SK-N-MC (cell line): ENCODE measurements around the gene C2orf49.

Source experiments
- EZH2 ChIP-seq: fragments of 200-600 bp; sonication (generic); IDR thresholded peaks from one replicate; pipeline ENCODE4 v1.6.1; 2017; ENCODE audit warnings: antibody characterized with exemption
- FOXP2 ChIP-seq: optimal IDR thresholded peaks from 2 replicates; pipeline ENCODE3; 2011; ENCODE audit warnings: mild to moderate bottlenecking, moderate library complexity; ENCODE audit not compliant: insufficient read depth; ENCODE audit errors: extremely low read length, control extremely low read depth
- POLR2AphosphoS5 ChIP-seq: IDR thresholded peaks from 2 replicates; pipeline ENCODE4 v1.6.1; 2012; ENCODE audit warnings: mild to moderate bottlenecking, low read depth, low read length, borderline replicate concordance

GRCh38 chr2:105383432-105384166 is 46.3 kb downstream of the C2orf49 start:
- TF ChIP-seq EZH2 (no peak), POLR2AphosphoS5 (no peak), FOXP2 (no peak)
